Uterus (tissue), 2 donors: Measurements from ENCODE around the gene IQCC.

Experiments used
- CTCF ChIP-seq, 4 experiments: fragments of 200-600 bp in 2 of 4; fragments of 450-650 bp in 2 of 4; sonication (generic) in 2 of 4; IDR thresholded peaks; one replicate each; pipeline ENCODE4 v1.5.1; 2016 to 2019; ENCODE audit warnings: antibody characterized with exemption in 4 of 4, mild to moderate bottlenecking in 2 of 4, moderate library complexity in 1 of 4
- POLR2A ChIP-seq, 2 donors: fragments of 450-650 bp; IDR thresholded peaks; one replicate each; pipeline ENCODE4 v1.6.1; 2016; ENCODE audit warnings: antibody characterized with exemption in 2 of 2, mild to moderate bottlenecking in 1 of 2, moderate library complexity in 1 of 2

GRCh38 chr1:32197837-32198236, 7.6 kb upstream of the IQCC start:
- TF ChIP-seq CTCF (IDR thresholded peaks at IDR 0.05) (no peak), POLR2A (IDR thresholded peaks at IDR 0.05) (no peak)
